Activated T-cell treated with anti-CD3 and anti-CD28 coated beads, Interleukin-2, amount 50 U/mL, for 4 hours (primary cell): ENCODE data around the gene TBC1D1. TPM values are rescaled to one million over a fixed set of nuclear protein-coding genes. Genes with fewer than 3 reads are reported as not detected.

ENCODE experiments used
- ATAC-seq, 2 donors: fragments of 200-7000 bp; cut with Tn5 transposase; one replicate each; pipeline ENCODE4 v1.10.0; 2021
- DNase-seq: peaks from one replicate; pipeline ENCODE4 v3.0.0-alpha.2; 2020
- H3K27me3 Mint-ChIP-seq: one replicate; pipeline ENCODE4 v1.8.0; 2021; ENCODE audit warnings: low read depth, mixed read lengths
- H3K36me3 Mint-ChIP-seq: one replicate; pipeline ENCODE4 v1.8.0; 2022; ENCODE audit warnings: mixed read lengths; ENCODE audit not compliant: insufficient read depth
- H3K4me1 Mint-ChIP-seq: one replicate; pipeline ENCODE4 v1.8.0; 2021; ENCODE audit warnings: low read depth, mixed read lengths
- H3K4me3 Mint-ChIP-seq: one replicate; pipeline ENCODE4 v1.8.0; 2021; ENCODE audit warnings: mild to moderate bottlenecking, moderate library complexity, mixed read lengths
- H3K9me3 Mint-ChIP-seq: one replicate; pipeline ENCODE4 v1.8.0; 2021; ENCODE audit warnings: mixed read lengths
- total RNA-seq, 3 donors: library from RNA; stranded (reverse); gene quantifications; one replicate each; pipeline ENCODE4 v1.2.1, GENCODE V29; 2021

The TBC1D1 gene
- total RNA-seq, 3 donors from 2014 or later, result 29.4 to 42.0 (median 38.8) TPM

DNA sequence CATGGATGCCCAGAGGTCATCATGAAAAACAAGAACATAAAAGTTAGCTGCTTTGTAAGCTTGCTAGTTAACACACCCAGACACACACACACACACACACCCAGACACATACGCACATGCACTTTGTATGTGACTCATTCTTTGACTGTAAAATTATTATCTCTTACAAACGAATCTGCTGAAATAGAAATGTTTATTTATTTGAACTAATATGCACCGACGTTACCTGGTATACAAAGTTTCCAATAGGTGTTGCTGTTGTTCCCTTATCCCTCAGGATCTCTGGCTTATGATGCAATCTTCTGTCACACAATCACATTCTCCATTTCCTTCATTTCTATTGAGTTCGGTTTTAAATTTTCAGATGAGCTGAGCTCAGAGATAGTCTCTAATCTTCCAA is 278.6 kb downstream of the TBC1D1 start:
- Mint-ChIP-seq H3K36me3 (no peaks in the 10 kb centered on the region), H3K4me1 (peaks cover 28% of the 10 kb centered on the region), H3K4me3 (no peak overlapping the region), H3K27me3 (no peaks in the 10 kb centered on the region), H3K9me3 (peaks cover under 1% of the 10 kb centered on the region)
- DNase-seq (no peak), ATAC-seq (no peak)

DNA sequence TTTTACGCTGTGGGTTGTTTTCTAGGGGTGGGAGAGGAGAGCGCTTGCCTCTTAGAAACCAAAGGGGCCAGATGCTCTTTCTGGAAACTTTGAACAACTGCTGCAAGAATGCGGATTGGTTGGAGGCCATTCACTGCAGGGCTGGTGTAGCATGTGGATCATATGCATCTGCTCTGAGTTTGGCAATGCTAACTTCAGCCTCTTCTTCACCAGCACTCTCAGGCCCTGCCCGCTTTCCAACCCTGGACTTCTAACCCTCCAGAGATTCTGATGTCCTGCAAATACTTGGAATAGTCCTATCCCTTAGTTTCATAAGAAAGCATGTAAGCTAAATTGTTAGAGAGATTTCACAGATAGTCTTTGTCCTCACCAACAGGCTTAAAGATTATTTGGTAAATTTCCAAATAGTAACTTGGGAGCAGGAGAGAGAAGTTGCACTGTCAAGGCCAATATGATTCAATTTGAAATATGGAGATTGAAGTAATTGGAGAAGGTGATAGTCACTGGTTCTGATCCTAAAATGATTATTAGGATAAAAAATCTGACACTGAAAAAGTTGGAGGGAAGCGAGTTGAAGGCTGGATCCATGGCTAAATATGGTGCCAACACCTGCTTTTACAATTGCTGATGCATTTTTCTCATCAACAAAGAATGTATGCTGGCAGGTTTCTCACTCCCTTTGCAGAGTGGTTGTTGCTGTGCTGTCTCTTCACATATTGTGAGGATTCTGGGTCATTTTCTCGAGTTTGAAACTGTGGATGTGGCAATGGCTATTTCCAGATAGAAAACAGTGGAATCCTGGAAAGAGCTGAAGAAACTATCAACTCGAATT is 279.7 kb downstream of the TBC1D1 start:
- DNase-seq (no peak), ATAC-seq (no peak)
- Mint-ChIP-seq H3K4me1 (peaks cover 35% of the 10 kb centered on the region), H3K9me3 (no peaks in the 10 kb centered on the region), H3K4me3 (no peak overlapping the region), H3K27me3 (no peaks in the 10 kb centered on the region), H3K36me3 (no peaks in the 10 kb centered on the region)

DNA sequence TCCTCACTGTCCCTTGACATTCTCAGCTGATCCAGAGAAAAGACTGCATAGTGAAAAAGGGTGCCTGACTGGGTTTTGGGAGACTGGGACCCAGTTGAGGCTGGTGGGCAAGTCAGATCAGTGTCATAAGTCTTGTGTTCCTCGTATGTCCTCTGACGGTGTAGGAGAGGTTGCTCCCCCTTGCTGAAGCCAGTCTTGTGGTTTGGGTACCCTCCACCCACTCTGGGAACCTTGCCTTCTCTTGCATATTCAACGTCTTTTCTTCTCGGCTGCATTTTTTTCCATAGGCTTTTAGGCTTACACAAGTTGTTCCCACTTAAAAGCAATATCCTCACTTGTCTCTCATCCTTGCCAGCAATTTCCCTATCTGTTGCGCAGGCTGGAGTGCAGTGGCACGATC is 281.2 kb downstream of the TBC1D1 start:
- ATAC-seq (no peak), DNase-seq (no peak)
- Mint-ChIP-seq H3K36me3 (no peaks in the 10 kb centered on the region), H3K27me3 (no peaks in the 10 kb centered on the region), H3K9me3 (no peaks in the 10 kb centered on the region), H3K4me1 (peaks cover 29% of the 10 kb centered on the region), H3K4me3 (no peak overlapping the region)

DNA sequence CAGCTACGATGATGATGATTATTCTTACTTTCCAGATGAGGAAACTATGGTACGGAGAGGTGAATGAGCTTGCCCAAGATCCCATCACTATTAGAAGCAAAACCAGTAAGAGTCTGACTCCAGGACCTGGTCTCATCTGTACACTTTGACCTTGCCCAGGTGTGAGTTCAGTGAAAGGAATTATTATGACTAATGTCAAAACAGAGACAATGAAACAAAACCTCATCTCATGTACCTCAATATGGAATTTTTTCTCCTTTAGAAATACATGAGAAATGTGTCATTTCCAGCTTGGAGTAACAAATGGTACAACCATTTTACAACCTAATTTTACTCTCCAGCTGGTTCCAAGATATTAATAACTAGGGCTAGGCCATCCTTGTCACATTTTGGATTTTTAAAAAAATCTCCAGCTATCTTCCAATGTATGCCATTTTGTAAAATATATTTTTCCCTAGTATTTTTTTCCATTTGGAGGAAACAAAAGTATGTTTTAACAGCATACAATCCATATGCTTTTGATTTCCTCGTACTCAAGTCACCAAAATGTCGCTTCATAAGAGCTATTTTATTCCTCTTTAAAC is 283.1 kb downstream of the TBC1D1 start:
- Mint-ChIP-seq H3K9me3 (no peaks in the 10 kb centered on the region), H3K27me3 (no peaks in the 10 kb centered on the region), H3K36me3 (no peaks in the 10 kb centered on the region), H3K4me1 (peaks cover 42% of the 10 kb centered on the region), H3K4me3 (no peak overlapping the region)
- no peak for ATAC-seq
- DNase-seq, result no peak

DNA sequence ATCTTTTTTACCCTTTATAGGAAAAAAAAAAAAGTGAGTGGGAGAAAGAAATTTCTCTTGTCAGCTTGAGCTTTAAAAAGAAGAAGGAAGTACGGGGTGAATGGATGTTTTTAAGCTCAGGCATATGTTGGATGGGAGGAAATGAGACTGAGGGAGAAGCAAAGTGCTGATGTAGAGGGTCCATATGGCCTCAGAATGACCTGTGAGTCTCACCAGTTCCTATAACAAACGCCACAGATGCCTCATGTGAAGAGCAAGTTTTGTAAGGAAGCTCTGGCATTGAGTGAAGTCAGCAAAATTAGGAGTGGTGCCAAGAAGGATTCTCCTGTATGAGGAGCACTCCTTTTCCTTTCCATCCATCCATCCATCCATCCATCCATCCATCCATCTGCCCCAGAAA is 283.9 kb downstream of the TBC1D1 start:
- Mint-ChIP-seq H3K4me1 (peaks cover 47% of the 10 kb centered on the region), H3K9me3 (no peaks in the 10 kb centered on the region), H3K36me3 (no peaks in the 10 kb centered on the region), H3K4me3 (no peak overlapping the region), H3K27me3 (no peaks in the 10 kb centered on the region)
- DNase-seq (no peak), ATAC-seq (no peak)

DNA sequence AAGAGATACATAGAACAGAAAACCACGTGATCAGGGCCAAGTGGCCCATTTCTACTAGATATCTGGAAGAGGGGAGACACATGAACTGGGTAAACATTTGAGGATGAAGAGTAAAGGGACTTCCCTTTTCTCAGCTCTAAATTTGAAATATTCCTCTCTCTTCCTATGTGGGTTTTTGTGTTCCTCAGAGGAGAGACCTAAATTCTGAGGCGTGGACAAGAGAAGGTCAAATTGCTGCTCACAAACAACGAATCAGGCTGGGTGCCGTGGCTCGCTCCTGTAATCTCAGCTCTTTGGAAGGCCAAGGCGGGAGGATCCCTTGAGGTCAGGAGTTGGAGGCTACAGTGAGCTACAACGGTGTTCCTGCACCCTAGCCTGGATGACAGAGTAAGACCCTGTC is 285.3 kb downstream of the TBC1D1 start:
- peaks cover 48% of the 10 kb centered on the region for H3K4me1 Mint-ChIP-seq
- DNase-seq (no peak), ATAC-seq (no peak)
- H3K36me3 Mint-ChIP-seq, result no peaks in the 10 kb centered on the region
- H3K27me3 Mint-ChIP-seq, result no peaks in the 10 kb centered on the region
- H3K9me3 Mint-ChIP-seq, result no peaks in the 10 kb centered on the region
- no peak overlapping the region for H3K4me3 Mint-ChIP-seq

DNA sequence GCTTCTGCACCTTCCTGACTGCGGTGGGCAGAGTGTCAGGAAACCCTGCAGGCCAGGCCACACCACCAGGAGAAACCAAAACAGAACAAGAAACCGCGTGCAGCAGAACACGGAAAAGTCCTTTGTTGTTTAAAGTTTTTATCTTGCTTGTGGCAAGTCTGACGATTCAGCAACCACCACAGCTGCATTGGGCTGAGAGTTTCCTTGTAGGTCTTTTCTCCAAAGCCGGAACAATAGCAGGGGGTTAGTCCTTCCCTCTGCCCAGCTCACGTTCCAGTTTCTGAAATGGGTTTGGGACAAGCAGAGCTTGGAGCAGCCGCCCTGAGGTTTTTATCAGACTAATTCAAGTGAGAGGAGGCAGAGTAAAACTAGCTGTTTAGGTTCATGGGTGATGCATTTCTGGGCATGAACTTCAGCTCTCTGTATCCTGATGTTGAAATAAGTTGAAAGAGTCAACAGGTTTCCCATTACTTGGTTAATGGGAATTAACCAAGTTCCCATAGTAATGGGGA is 286.2 kb downstream of the TBC1D1 start:
- H3K36me3 Mint-ChIP-seq, result no peaks in the 10 kb centered on the region
- H3K4me3 Mint-ChIP-seq, result peak overlapping the region; percentile 47
- peak; percentile 61 to 76 for ATAC-seq
- H3K4me1 Mint-ChIP-seq, result peaks cover 48% of the 10 kb centered on the region
- no peaks in the 10 kb centered on the region for H3K9me3 Mint-ChIP-seq
- H3K27me3 Mint-ChIP-seq, result no peaks in the 10 kb centered on the region
- DNase-seq, result peak; percentile 27

DNA sequence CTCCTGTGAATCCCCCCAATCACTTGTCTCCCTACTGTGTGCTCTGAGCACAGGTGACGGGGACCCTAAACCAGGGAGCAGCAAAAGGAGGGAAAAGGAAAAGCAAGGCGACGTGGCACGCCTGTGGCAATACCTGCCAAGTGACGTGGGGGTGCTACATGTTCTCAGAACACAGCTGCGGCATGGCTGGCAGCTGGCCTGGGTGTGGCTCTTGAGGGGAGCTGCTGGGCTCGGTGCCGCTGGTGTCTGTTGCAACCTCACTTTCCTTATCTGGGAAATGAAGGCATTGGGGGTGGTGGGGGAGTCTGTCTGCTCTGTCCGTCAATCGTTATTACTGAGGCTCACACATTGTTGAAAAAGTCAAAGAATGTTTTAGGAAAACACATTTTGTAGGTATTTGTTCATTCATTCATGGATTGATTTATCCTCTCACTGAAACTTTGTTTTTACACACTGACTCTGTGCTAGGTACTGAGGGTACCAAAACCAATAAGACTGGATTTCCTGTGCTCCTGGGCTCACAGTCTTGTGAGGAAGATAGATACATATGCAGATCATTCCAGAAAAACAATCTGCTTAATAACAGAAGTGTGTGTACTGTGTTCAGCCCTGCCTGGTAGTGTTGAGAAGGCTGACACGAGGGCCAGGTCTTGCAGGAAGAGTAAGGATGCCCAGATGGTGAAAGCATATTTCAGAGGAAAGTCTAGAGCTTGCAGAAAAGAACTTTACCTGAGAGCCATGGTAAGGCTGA is 286.9 kb downstream of the TBC1D1 start:
- peak; percentile 31 for DNase-seq
- Mint-ChIP-seq H3K4me3 (peak overlapping the region; percentile 47), H3K9me3 (no peaks in the 10 kb centered on the region), H3K36me3 (no peaks in the 10 kb centered on the region), H3K27me3 (no peaks in the 10 kb centered on the region), H3K4me1 (peaks cover 48% of the 10 kb centered on the region)
- peak; percentile 70 to 76 for ATAC-seq

DNA sequence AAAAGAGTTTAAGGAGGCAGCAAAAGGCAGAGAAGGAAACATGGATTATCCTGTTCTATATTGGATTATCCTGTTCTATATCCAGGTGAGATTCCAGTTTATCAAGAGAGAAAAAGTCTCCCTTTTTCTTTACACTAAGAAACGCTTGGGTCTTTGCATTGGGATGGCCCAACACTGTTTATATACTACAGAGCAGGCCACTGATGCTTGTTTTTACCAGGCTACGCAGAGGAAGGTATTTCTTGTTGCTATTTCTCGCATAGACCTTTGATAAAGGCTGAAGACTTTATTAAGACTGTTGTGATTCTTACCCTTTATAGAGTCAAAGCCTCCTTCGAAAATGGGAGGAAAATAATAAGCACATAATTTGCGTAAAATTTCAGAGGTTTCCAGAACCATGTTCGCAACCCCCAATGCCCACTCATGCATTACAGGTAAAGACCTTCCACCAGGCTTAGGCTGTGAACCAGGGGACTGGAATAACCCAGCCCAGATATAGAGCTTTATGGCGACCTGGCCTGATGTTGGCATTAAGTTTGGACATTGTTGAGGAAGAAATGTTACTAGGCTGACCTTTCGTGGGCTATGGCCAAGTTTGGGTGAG is 287.6 kb downstream of the TBC1D1 start:
- no peaks in the 10 kb centered on the region for H3K36me3 Mint-ChIP-seq
- no peaks in the 10 kb centered on the region for H3K9me3 Mint-ChIP-seq
- H3K4me3 Mint-ChIP-seq, result no peak overlapping the region
- no peaks in the 10 kb centered on the region for H3K27me3 Mint-ChIP-seq
- DNase-seq (no peak), ATAC-seq (no peak)
- peaks cover 48% of the 10 kb centered on the region for H3K4me1 Mint-ChIP-seq

DNA sequence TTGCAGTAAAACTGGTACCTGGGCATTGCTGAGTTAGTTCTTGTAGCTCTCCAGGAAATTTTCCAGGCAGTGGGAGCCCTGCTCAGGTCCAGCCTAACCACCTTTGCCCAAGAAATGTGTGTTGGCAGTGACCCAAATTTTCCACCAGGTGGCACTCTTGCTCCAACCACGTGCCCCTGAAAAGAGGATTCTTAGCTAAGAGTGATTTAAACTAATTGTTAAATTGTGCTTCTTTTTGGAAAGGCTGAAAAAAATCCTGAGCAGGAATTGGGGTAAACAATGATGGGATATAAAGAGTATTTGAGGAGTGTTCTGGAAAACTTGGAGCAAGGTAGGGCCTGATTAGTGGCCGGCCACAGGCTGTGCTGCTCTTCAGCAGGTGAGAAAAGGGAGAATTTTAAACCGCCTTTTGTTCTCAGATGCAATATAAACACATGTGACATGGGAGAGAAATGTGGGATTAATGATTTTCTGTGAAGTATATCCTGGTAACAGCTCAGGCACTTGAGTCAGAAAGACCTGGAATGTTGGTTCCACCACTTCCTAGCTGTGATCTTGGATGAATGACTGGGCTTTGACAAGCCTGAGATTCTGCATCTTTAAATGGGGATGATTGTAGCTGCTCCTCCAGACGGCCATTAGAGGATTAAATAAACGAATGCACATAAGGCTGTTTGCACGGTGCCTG is 288.9 kb downstream of the TBC1D1 start:
- DNase-seq (peak; percentile 72), ATAC-seq (peak; percentile 41 to 44)
- H3K9me3 Mint-ChIP-seq, result no peaks in the 10 kb centered on the region
- H3K27me3 Mint-ChIP-seq, result no peaks in the 10 kb centered on the region
- peaks cover 37% of the 10 kb centered on the region for H3K4me1 Mint-ChIP-seq
- no peaks in the 10 kb centered on the region for H3K36me3 Mint-ChIP-seq
- no peak overlapping the region for H3K4me3 Mint-ChIP-seq

DNA sequence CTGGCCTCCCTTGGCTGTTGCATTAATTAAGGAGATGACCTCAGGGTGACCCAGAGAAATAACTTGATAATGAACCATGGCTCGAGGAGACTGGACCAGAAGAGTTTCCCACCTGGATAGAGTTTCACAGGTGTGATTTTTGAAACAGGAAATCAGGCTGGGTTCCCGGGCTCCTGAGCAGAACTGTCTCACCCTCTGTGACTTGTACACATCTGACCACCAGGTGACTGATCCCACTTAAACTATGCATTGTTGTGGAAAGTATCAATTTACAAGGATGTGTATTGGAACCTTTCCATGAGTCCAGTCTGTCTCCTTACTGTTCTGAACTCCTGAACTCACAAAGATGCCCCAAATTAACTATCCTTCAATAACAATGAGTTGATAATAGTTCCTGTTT is 289.6 kb downstream of the TBC1D1 start:
- no peaks in the 10 kb centered on the region for H3K27me3 Mint-ChIP-seq
- H3K36me3 Mint-ChIP-seq, result no peaks in the 10 kb centered on the region
- ATAC-seq, result no peak
- H3K4me1 Mint-ChIP-seq, result peaks cover 31% of the 10 kb centered on the region
- H3K4me3 Mint-ChIP-seq, result no peak overlapping the region
- DNase-seq, result no peak
- H3K9me3 Mint-ChIP-seq, result no peaks in the 10 kb centered on the region

DNA sequence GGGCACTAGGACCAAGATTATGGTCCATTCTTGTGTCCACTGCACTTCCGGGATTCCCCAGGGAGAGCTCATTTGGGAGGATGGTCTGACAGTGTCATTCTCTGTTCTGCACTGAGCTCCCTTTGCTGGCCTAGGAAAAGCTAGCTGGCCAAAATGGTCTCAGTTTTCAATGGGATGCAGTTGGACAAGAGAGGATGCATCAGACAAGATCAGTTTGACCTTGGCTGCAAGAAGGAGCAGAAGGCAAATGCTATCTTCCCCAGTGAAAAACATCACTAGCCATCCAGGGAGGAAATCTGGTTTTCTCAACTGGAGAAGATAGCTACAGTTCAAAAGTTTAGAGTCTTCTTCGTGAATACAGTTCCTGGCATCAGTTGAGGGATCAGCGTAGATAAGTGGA is 290.4 kb downstream of the TBC1D1 start:
- Mint-ChIP-seq H3K4me1 (peaks cover 27% of the 10 kb centered on the region), H3K27me3 (no peaks in the 10 kb centered on the region), H3K4me3 (no peak overlapping the region), H3K36me3 (no peaks in the 10 kb centered on the region), H3K9me3 (no peaks in the 10 kb centered on the region)
- ATAC-seq, result no peak
- DNase-seq, result no peak

DNA sequence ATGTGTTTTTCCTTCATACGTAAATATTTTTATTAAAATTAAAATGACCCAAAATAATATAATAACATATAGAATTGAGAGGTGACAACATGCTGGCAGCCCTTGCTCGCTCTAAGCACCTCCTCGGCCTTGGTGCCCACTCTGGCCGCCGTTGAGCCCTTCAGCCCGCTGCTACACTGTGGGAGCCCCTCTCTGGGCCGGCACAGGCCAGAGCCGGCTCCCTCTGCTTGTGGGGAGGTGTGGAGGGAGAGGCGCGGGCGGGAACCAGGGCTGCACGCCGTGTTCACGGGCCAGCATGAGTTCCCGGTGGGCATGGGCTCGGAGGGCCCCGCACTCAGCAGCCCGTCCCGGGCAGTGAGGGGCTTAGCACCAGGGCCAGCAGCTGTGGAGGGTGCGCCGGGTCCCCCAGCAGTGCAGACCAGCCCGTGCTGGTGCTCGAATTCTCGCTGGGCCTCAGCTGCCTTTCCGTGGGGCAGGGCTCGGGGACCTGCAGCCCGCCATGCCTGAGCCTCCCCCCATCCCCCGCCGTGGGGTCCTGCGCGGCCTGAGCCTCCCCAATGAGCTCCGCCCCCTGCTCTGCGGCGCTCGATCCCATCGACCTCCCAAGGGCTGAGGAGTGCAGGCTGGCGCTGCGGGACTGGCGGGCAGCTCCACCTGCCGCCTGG is 291.6 kb downstream of the TBC1D1 start:
- Mint-ChIP-seq H3K36me3 (no peaks in the 10 kb centered on the region), H3K4me1 (peaks cover 20% of the 10 kb centered on the region), H3K4me3 (no peak overlapping the region), H3K9me3 (no peaks in the 10 kb centered on the region), H3K27me3 (no peaks in the 10 kb centered on the region)
- ATAC-seq, result no peak
- DNase-seq, result no peak
